PFSK-1 (cell line): Measurements from ENCODE around the gene BTLA.

Source experiments
- FOXP2 ChIP-seq: optimal IDR thresholded peaks from 2 replicates; pipeline ENCODE3; 2011; ENCODE audit warnings: borderline replicate concordance, control low read depth, inconsistent platforms; ENCODE audit not compliant: insufficient read depth; ENCODE audit errors: extremely low read length, extremely low read depth
- POLR2AphosphoS5 ChIP-seq: IDR thresholded peaks from 2 replicates; pipeline ENCODE4 v1.6.1; 2012; ENCODE audit warnings: low read depth, mild to moderate bottlenecking, control low read depth, low read length, moderate library complexity
- SIN3A ChIP-seq: IDR thresholded peaks from 2 replicates; pipeline ENCODE4 v1.6.1; 2012; ENCODE audit warnings: mild to moderate bottlenecking, low read length, moderate library complexity, borderline replicate concordance; ENCODE audit not compliant: insufficient read depth
- TAF1 ChIP-seq: IDR thresholded peaks from 2 replicates; pipeline ENCODE4 v1.6.1; 2012; ENCODE audit warnings: low read length, control low read depth, borderline replicate concordance; ENCODE audit not compliant: insufficient read depth
- TF ChIP-seq, protein P1 (sequence below), 2 experiments: IDR thresholded peaks; 2 replicates each; pipeline versions ENCODE4 v1.6.1 to v1.8.0; 2011 to 2012; ENCODE audit warnings: low read depth in 2 of 2, low read length in 2 of 2, control low read depth in 1 of 2, inconsistent platforms in 1 of 2, mild to moderate bottlenecking in 1 of 2, moderate library complexity in 1 of 2; ENCODE audit not compliant: insufficient read depth in 1 of 2

The BTLA gene

DNA sequence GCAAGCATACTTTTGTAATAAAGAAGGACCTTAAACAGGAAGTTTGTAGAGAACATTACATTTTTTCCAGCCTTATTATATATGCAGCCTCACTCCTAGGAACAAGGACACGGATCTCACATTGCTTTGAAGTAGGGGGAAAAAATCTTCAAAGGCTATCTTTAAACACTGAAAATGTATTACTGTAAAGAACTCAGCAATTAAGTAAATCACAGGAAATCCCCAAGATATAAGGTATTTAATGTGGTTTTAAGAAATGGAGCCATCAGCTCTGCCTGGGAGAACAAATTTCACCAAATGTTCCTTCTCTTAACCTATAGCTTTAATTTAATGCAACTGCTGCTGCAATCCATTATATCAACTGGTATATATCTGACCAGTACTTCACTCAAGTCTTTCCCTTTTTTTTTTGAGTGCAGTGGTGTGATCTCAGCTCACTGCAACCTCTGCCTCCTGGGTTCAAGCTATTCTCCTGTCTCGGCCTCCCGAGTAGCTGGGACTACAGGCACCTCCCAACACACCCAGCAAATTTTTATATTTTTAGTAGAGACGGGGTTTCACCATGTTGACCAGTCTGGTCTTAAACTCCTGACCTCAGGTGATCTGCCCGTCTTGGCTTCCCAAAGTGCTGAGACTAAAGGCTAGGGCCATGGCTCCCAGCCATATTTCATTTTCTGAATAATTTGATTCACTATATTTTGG is 2.8 kb downstream of the BTLA start:
- no peak for TF ChIP-seq SIN3A
- TF ChIP-seq, protein P1, sequence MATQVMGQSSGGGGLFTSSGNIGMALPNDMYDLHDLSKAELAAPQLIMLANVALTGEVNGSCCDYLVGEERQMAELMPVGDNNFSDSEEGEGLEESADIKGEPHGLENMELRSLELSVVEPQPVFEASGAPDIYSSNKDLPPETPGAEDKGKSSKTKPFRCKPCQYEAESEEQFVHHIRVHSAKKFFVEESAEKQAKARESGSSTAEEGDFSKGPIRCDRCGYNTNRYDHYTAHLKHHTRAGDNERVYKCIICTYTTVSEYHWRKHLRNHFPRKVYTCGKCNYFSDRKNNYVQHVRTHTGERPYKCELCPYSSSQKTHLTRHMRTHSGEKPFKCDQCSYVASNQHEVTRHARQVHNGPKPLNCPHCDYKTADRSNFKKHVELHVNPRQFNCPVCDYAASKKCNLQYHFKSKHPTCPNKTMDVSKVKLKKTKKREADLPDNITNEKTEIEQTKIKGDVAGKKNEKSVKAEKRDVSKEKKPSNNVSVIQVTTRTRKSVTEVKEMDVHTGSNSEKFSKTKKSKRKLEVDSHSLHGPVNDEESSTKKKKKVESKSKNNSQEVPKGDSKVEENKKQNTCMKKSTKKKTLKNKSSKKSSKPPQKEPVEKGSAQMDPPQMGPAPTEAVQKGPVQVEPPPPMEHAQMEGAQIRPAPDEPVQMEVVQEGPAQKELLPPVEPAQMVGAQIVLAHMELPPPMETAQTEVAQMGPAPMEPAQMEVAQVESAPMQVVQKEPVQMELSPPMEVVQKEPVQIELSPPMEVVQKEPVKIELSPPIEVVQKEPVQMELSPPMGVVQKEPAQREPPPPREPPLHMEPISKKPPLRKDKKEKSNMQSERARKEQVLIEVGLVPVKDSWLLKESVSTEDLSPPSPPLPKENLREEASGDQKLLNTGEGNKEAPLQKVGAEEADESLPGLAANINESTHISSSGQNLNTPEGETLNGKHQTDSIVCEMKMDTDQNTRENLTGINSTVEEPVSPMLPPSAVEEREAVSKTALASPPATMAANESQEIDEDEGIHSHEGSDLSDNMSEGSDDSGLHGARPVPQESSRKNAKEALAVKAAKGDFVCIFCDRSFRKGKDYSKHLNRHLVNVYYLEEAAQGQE (IDR thresholded peaks at IDR 0.05; ENCODE audit: insufficient read depth in 1 of 2, low read depth in 2 of 2, low read length in 2 of 2): no peak
- no peak for TF ChIP-seq FOXP2
- TF ChIP-seq POLR2AphosphoS5: no peak
- TF ChIP-seq TAF1: no peak

DNA sequence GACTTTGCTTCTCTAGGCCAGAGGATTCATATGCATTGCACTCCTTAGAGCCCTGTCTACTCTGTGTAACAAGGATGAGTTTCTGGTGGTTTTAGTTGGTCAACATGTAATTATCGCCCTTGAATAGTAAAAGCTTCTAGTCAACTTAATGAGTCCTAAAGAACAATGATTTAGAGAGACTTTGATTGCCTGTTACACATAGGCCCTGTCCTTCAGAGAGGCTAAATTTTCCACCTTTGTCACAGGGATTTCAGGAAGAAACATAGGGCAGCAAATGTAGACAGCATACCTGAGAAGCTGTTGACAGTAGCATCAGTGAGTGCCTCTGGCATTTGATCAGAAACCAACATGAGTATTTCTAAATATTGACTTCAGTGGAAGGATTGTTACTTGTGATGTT is 7.1 kb downstream of the BTLA start:
- no peak for TF ChIP-seq TAF1
- TF ChIP-seq, protein P1 (IDR thresholded peaks at IDR 0.05; ENCODE audit: insufficient read depth in 1 of 2, low read depth in 2 of 2, low read length in 2 of 2): no peak
- TF ChIP-seq FOXP2: no peak
- no peak for TF ChIP-seq SIN3A
- no peak for TF ChIP-seq POLR2AphosphoS5

DNA sequence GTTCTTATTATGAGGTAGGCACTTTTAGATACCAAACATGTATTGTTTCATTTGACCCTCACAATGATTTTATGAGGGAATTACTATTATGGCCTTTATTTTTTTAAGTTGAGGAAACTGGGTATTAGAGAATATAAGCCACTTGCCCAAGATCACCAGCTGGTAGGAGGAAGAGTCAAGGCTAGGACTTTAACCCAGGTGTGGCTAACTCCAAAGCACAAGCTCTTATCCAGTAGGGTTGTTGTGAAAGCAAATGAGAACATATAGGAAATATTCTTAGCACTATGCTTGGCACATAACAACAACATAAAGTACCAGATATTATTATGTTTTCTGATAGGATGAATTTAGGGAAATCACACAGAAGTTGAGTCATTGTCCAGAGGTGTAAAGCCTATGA is 7.9 kb downstream of the BTLA start:
- TF ChIP-seq POLR2AphosphoS5: no peak
- TF ChIP-seq, protein P1 (IDR thresholded peaks at IDR 0.05; ENCODE audit: insufficient read depth in 1 of 2, low read depth in 2 of 2, low read length in 2 of 2): no peak
- TF ChIP-seq SIN3A: no peak
- TF ChIP-seq FOXP2: no peak
- TF ChIP-seq TAF1: no peak

DNA sequence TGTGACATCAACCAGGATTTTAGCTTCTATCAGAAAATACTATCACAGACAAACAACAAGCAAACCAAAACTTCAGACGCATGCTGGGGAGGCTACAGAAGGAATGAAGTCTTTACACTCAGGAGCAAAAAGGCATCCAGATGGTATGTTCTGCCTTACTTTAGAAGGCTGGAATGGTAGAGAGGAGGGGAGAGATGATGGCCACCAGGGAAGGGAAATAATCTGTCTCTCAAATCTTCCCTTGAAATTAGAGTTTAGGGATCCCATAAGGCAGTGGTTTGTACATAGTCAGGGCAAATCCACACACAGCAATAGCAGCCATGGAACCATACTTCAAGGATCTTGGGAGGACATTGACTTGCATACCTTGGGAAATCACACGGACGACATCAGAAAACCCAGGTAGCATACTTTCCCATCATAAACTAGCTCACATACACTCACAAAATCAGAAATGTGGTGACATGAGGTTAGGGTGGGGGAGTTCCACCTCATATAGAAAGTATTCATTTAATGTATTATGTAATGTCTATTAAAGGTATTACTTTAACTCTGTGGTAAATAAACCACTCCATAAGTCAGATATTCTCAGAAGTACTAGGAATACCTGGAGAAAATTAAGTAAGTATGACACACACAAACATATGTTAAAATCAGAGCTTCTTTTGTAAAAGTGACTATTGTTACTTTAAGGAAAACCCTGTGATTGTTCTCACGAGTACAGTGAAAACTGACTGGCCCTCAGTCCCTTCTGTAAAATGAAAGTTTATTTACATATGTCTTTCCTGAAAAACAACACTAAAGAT is 9.4 kb downstream of the BTLA start:
- TF ChIP-seq, protein P1 (IDR thresholded peaks at IDR 0.05; ENCODE audit: insufficient read depth in 1 of 2, low read depth in 2 of 2, low read length in 2 of 2): no peak
- TF ChIP-seq SIN3A: no peak
- TF ChIP-seq FOXP2: no peak
- TF ChIP-seq POLR2AphosphoS5: no peak
- TF ChIP-seq TAF1: no peak
